ENCODE data around the gene GARRE1.
"Not testable (repeated sequence)": the region's sequence is repeated elsewhere in the genome, so short reads cannot be mapped to it uniquely, and the experiment has no call there.

Gene GARRE1

GRCh38 chr19:34259367-34260095, 5.2 kb downstream of the GARRE1 start:
- no peak for DNase-seq

DNA sequence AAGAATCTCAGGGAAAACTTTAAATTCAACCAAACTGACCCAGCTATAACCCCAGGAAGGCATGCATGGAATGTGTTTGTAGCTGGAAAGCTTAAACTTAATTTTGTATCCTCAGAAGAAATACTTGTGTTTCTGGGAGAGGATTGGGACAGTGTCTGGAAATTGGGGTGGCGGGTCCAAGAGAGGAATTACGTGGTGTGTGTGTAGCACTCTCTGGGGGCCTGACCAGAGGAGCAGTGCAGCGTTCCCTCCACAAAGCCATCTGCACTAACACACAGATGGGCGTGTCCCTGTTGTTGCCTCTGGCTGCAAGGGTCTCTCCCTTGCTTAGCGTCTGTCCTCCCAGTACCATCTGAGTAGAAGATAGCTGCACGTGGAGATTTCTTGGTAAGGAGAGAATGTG, 6.4 kb downstream of the GARRE1 start:
- DNase-seq: no peak

GRCh38 chr19:34261334-34262109, 7.2 kb downstream of the GARRE1 start:
- DNase-seq: no peak

- no peak for DNase-seq
Measured at GRCh38 chr19:34263745-34264237, 9.4 kb downstream of the GARRE1 start.

DNA sequence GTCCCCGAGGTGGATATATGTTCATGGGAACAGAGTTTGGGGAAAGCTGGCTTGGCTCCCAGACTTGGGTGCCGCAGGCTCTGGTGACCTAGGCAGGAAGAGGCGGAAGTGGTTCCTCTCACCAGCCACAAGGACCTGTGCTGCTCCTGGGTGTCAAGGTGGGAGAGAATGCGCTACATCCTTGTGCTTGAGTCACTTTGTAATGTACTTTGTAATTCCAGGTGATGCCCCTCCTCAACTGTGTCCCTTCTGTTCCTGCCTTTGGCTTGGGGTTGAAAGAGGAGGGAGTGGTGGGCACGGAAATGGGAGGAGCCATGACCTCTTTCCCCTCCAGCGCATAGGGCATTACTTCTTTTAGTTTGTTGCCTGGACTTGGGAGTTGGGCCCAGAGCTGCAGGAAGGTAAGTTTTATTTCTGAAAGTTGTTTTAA, 10.9 kb downstream of the GARRE1 start:
- DNase-seq: no peak

GRCh38 chr19:34269081-34269480, 14.7 kb downstream of the GARRE1 start:
- no peak for DNase-seq

- DNase-seq: no peak
Measured at GRCh38 chr19:34269489-34269888, 15.1 kb downstream of the GARRE1 start.

DNA sequence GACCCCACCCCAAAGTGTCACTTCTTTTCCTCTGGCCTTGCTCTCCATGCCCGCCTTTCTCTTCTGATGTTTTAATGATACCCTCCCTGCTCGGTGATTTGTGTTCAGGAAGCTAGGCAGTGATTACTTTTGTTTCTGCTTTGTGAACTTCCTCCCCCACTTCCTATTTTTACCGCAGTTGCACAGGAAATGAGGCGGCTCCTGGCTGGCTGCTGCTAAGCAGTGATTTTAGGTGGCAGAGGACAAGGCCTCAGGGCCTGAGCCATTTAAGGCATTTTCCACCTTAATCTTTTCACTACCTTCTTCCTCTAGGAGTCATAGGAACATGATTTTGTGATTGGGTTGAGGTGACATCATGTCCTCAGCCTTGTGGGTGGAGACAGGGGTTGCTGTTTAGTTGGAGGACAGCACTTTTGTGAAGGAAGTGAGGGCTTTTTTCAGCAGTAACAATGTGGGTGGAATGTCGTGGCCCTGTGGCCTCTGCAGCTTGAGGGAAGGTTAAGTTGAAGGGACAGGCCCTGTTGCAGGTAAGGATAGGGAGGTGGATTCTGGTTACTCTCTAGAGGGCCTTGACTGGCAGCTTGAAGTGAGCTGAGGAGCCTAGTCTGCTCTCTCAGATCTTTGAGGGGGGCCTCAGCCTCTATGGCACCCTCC, 15.7 kb downstream of the GARRE1 start:
- DNase-seq: no peak

DNA sequence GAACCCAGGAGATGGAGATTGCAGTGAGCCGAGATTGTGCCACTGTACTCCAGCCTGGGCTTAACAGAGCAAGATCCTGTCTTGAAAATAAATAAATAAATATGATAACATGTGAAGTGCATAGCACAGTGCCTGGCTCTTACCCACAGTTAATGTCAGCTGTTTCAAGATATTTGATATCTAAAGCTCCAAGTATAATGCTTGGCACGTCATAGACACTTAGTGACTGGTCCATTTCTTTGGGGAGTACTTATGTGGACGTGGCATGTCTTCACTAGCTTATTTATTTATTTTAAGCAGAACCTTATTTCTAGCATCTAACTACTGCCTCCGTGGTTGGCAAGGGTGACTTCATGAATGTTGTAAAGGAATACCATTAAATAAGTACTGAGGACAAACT, 18.8 kb downstream of the GARRE1 start:
- no peak for DNase-seq

GRCh38 chr19:34274284-34274826, 20.0 kb downstream of the GARRE1 start:
- DNase-seq: no peak

DNA sequence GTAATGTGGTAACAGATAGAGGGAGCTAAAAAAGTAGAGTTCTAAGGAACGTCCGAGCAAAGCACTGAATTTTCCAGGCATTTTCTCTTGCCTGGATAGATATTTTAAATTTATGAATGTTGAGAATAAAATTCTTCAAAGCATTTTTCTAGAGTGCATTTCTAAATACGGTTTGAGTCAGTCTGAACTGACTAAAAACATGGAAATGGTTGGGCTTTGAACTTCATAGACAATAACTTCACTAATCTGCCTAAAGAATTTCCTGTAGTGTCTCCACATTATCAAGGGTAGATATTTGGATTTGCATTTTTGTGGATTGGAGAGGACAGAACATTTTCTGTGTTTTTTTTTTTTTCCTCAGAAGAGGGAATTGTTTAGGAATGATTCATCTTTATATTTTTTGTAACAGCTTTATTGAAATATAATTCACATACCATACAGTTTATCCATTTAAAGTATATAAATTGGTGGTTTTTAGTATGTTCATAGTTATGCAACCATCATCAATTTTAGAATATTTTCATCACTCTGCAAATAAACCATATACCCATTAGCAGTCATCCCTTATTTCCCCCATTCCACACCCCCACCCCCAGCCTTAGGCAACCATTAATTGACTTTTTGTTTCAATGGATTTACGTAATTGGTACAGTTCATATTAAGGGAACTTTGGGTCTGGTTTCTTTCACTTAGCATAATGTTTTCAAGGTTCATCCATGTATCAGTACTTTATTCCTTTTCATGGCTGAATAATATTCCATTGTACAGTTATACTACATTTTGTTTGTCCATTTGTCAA, 20.7 kb downstream of the GARRE1 start:
- DNase-seq: no peak

DNA sequence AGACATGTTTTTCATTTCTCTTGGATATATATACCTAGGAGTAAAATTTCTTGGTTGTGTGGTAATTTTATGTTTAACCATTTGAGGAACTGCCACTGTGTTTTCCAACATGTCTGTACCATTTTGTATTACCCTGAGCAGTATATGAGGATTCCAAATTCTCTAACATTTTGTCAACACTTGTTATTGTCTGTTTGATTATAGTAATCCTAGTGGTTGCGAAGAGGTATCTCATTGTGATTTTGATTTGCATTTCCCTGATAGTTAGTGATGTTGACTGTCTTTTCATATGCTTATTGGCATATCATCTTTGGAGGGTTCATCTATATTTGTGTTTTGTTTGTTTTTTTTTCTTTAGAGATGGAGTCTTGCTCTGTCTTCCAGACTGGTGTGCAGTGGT, 21.4 kb downstream of the GARRE1 start:
- no peak for DNase-seq

GRCh38 chr19:34276614-34277013, 22.3 kb downstream of the GARRE1 start:
- DNase-seq: no peak

- no peak for DNase-seq
Measured at GRCh38 chr19:34277244-34277643, 22.9 kb downstream of the GARRE1 start.

DNA sequence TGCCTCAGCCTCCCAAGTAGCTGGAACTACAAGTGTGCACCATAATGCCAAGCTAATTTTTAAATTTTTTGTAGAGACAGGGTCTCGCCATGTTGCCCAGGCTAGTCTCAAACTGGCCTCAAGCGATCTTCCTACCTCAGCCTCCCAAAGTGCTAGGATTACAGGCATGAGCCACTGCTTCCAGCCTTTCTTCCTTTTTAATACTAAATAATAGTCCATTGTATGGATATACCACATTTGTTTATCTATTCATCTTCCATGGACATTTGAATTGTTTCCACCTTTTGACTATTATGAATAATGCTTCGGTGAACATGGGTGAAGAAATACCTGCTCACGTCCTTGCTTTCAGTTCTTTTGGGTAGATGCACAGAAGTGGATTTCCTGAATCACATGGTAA, 24.4 kb downstream of the GARRE1 start:
- DNase-seq: no peak

DNA sequence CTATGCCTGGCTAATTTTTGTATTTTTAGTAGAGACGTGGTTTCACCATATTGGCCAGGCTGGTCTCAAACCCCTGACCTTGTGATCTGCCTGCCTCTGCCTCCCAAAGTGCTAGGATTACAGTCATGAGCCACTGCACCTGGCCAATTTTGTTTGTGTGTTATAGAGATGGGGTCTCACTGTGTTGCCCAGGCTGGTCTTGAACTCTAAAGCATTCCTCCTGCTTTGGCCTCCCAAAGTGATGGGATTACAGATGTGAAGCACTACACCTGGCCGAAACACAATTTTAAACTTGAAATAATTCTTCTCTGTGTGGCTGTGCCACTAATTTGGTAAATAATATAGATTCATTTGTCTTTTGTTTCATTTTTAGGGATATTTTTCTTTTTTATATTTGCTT, 27.1 kb downstream of the GARRE1 start:
- not testable (repeated sequence) for DNase-seq

DNA sequence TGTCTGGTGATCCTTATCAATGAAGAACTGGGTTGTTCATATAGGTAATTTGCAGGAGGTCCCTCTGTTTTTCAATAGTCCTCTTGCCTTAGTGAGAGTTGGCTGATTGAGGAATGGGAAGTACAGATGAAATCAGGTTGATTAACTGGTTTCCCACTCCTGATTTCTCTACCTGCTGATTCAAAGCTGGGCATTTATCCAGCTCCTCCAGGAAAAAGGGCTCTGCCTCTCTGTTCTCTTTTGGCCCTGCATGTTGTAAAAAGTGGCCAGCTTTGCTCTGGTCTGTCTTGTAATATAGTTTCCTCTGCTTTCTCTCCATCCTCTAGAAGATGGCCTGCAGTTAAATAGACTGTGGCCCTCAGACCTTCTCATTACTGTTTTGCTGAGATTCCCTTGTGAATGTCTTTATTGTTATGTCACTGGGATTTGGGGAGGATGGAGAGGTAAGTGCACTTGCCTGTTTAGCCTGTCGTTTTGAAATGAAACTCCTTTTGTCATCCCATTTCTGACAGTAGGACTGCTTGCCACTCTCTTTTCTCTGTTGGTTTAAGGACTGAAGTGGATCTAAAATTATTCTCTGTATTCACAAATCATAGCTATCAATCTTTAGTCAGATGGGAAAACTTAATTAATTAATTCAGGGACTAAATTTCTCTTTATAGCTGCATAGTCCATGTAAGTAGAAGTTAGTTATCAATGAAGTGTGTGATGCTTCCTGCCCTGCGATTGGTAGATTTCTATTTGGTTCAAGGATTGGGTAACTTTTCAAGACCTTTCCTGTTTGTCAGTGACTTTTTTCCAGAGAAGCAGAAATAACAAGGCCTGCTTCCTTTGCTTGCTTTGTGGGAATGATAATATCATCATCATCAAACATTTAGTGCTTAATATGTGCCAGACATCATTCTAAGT, 28.5 kb downstream of the GARRE1 start:
- DNase-seq: no peak

- DNase-seq: no peak
Measured at GRCh38 chr19:34284505-34284904, 30.2 kb downstream of the GARRE1 start.

DNA sequence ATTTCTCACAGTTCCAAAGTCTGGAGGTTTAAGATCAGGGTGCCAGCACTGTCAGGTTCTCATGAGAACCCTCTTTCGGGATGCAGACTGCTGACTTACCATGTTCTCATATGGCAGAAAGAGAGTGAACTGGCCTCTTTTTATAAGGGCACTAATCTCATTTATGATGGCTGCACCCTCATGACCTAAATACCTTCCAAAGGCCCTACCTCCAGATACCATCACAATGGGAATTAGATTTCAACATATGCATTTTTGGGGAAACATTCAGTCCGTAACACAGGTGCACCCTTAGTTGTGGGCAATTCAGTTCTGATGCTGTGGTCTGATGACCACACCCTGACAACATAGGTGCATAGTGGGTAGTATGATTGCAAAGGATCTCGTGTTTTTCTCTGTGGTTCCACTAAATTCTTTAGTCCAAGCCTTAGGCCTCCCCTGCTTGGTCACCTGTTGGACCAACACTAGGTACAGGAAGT, 33.3 kb downstream of the GARRE1 start:
- no peak for DNase-seq

DNA sequence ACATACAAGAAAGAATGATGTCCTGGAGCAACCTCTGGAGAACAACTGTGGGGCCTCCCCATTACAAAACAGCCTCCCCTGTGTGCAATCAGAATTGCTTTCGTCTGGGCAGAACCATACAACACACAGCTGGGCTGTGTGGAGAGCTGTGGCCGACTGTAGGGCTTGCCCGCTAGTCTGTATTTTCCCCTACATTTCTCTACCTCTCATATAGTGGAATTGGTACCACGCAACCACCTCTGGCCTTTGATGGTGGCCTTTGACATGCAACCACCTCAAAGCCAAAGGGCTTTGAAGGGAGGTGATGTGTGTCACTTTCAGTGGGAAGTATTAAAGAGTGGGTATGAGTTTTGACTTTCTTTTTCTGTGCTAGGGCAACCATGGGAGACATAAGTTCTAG, 34.0 kb downstream of the GARRE1 start:
- DNase-seq: no peak

DNA sequence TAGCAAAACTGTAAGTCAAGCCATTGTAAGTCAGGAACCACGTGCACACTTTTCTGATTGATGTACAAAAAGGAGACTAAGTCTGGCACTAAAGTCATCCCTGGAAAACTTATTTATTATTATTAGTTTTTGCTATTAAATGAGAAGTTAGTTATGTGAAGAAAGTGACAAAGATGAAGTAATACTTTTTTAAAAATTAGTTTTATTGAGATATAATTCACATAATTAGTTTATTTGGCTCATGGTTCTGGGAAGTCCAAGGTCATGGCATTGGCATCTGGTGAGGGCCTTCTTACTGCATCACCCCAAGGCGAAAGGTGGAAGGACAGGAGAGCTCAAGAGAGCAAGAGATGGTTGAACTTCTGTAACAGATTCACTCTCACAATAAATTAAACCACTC, 36.9 kb downstream of the GARRE1 start:
- DNase-seq: no peak
